Lung (tissue), 12 donors: Measurements from ENCODE around the gene CD247. TPM values are rescaled to one million over a fixed set of nuclear protein-coding genes. Genes with fewer than 3 reads are reported as not detected.

Experiments used
- ATAC-seq: fragments of 200-7000 bp; cut with Tn5 transposase; one replicate; pipeline ENCODE4 v1.9.1; 2020; ENCODE audit warnings: moderate number of reproducible peaks; ENCODE audit not compliant: insufficient read depth, low FRiP score
- DNase-seq, 3 donors: peaks; one replicate each; pipeline ENCODE4 v3.0.0-alpha.2; 2013 to 2017
- H3K27ac ChIP-seq, 2 donors: one replicate each; pipeline ENCODE4 v1.5.1; 2013; ENCODE audit warnings: mild to moderate bottlenecking in 2 of 2, moderate library complexity in 2 of 2, control low read depth in 1 of 2, inconsistent platforms in 1 of 2, low read depth in 1 of 2, low read length in 1 of 2
- H3K27me3 ChIP-seq, 3 donors: one replicate each; pipeline ENCODE4 v1.5.1; 2013; ENCODE audit warnings: low read length in 2 of 3; ENCODE audit not compliant: control insufficient read depth in 3 of 3, insufficient read depth in 3 of 3
- H3K36me3 ChIP-seq, 4 donors: one replicate each; pipeline ENCODE4 v1.5.1; 2013; ENCODE audit warnings: low read length in 4 of 4, mild to moderate bottlenecking in 1 of 4, moderate library complexity in 1 of 4; ENCODE audit not compliant: control insufficient read depth in 4 of 4, insufficient read depth in 4 of 4
- H3K4me1 ChIP-seq, 5 donors: one replicate each; pipeline ENCODE4 v1.5.1; 2013; ENCODE audit warnings: low read length in 5 of 5, mild to moderate bottlenecking in 2 of 5, moderate library complexity in 1 of 5; ENCODE audit not compliant: control insufficient read depth in 5 of 5, insufficient read depth in 5 of 5
- H3K4me3 ChIP-seq: one replicate; pipeline ENCODE4 v1.5.1; 2013; ENCODE audit warnings: mild to moderate bottlenecking, control low read depth, moderate library complexity
- H3K9ac ChIP-seq, 2 donors: one replicate each; pipeline ENCODE4 v1.5.1; 2013; ENCODE audit warnings: low read length in 2 of 2, control low read depth in 1 of 2; ENCODE audit not compliant: insufficient read depth in 1 of 2
- H3K9me3 ChIP-seq, 4 donors: one replicate each; pipeline ENCODE4 v1.5.1; 2013; ENCODE audit warnings: low read length in 3 of 4, mild to moderate bottlenecking in 1 of 4, moderate library complexity in 1 of 4; ENCODE audit not compliant: control insufficient read depth in 4 of 4, insufficient read depth in 3 of 4
- CTCF ChIP-seq: IDR thresholded peaks from 2 replicates; pipeline ENCODE4 v1.5.1; 2012; ENCODE audit warnings: mild to moderate bottlenecking; ENCODE audit errors: control extremely low read depth, extremely low read depth
- WGBS, 2 donors: extraction: QIAGEN DNeasy Blood & Tissue Kit; methylation state at CpG; one replicate each; pipeline ENCODE4 v1.1.7; 2013; 5-methylcytosine and 5-hydroxymethylcytosine counted together
- polyA plus RNA-seq, 2 donors: library from polyadenylated mRNA; stranded (reverse); fragments of 200-250 nt; gene quantifications; one replicate each; pipeline ENCODE4 v1.2.1, GENCODE V29; 2013
- total RNA-seq, 2 donors: library from RNA; depleted of rRNA in 1 of 2; stranded (reverse); fragments of >200 nt in 1 of 2; gene quantifications; one replicate each; pipeline ENCODE4 v1.2.1, GENCODE V29; 2014 to 2021
- donor health status: control.
- donor health status: control.
- donor health status: Bipolar disorder and iron deficiency.
- donor health status: healthy.
- donor health status: DM: yes; HTN: yes; CAD: no.

CD247 gene
- total and polyA plus RNA-seq, 4 donors, result 3.4 to 5.9 (median 3.8) TPM

- Histone ChIP-seq H3K4me1 (peaks cover 0 to 11% (median 2%) of the 10 kb centered on the region in 5 donors), H3K36me3 (no peaks in the 10 kb centered on the region), H3K9ac (no peak overlapping the region), H3K27me3 (peaks cover 0 to 5% (median 0%) of the 10 kb centered on the region in 3 donors), H3K27ac (no peak overlapping the region), H3K9me3 (peaks cover 0 to 2% (median 0%) of the 10 kb centered on the region in 4 donors), H3K4me3 (no peak overlapping the region)
- DNase-seq (no peak), ATAC-seq (no peak)
- 90 to 91% methylated on average over 5 of the region's 5 CpGs for WGBS, 2 donors
- TF ChIP-seq CTCF, result no peak
Observed at GRCh38 chr1:167443757-167444156, 74.6 kb downstream of the CD247 start.

- H3K27me3 ChIP-seq, result peaks cover 0 to 8% (median 0%) of the 10 kb centered on the region in 3 donors
- TF ChIP-seq CTCF, result no peak
- H3K9me3 ChIP-seq, result peaks cover 0 to 2% (median 0%) of the 10 kb centered on the region in 4 donors
- H3K27ac ChIP-seq, result no peak overlapping the region
- 90 to 94% methylated on average over 9 of the region's 9 CpGs for WGBS, 2 donors
- no peaks in the 10 kb centered on the region for H3K36me3 ChIP-seq
- peaks cover 0 to 11% (median 2%) of the 10 kb centered on the region in 5 donors for H3K4me1 ChIP-seq
- ATAC-seq, result no peak
- no peak overlapping the region for H3K4me3 ChIP-seq
- no peak overlapping the region for H3K9ac ChIP-seq
- no peak for DNase-seq
Observed at GRCh38 chr1:167442854-167443565, 75.3 kb downstream of the CD247 start.

- Histone ChIP-seq H3K4me1 (peaks cover 0 to 11% (median 2%) of the 10 kb centered on the region in 5 donors), H3K27me3 (peaks cover 0 to 8% (median 0%) of the 10 kb centered on the region in 3 donors), H3K9ac (no peak overlapping the region), H3K4me3 (no peak overlapping the region), H3K36me3 (no peaks in the 10 kb centered on the region), H3K9me3 (no peaks in the 10 kb centered on the region), H3K27ac (no peak overlapping the region)
- 56% methylated on average over 12 of the region's 12 CpGs for WGBS, 2 donors
- peak; percentile 91 for ATAC-seq
- peak; percentile 80 to 81 (median 80) for DNase-seq
- TF ChIP-seq CTCF, result peak; percentile 76
Observed at GRCh38 chr1:167442142-167442848, 76.0 kb downstream of the CD247 start.
